Endothelial cell of umbilical vein (primary cell): Measurements from ENCODE around the gene TM9SF4. TPM values are rescaled to one million over a fixed set of nuclear protein-coding genes. Genes with fewer than 3 reads are reported as not detected.

Experiments used
- BruUV-seq: library from RNA; stranded (reverse); fragments of 400-500 nt; replicated peaks from 2 replicates; lab custom pipeline; 2021; lab: Mats Ljungman, UMichigan
- CTCF ChIA-PET: fragments of 300-600, 350-600 bp; sonication (Branson Sonifier 250); formaldehyde crosslinking; loops from one replicate; lab custom pipeline; 2021; ENCODE audit warnings: antibody characterized with exemption, inconsistent platforms; lab: Charles Lee
- POLR2A ChIA-PET: fragments of 300-600, 350-600 bp; sonication (Branson Sonifier 250); formaldehyde crosslinking; loops from one replicate; lab custom pipeline; 2021; ENCODE audit warnings: antibody characterized with exemption, inconsistent platforms; lab: Charles Lee
- DNase-seq: peaks from one replicate; pipeline ENCODE4 v3.0.0-alpha.2; 2011; ENCODE audit warnings: low read depth, low spot score
- FAIRE-seq: peaks from 2 replicates; lab custom pipeline; 2011; peaks lifted over from hg19 to GRCh38; lab: Jason Lieb, UNC
- H2AFZ ChIP-seq: 2 replicates; pipeline ENCODE4 v1.6.0; 2012; ENCODE audit warnings: low read depth, low read length, control low read depth, inconsistent platforms
- H3K27ac ChIP-seq: 2 replicates; pipeline ENCODE4 v1.5.1; 2011; ENCODE audit warnings: low read depth, mild to moderate bottlenecking, control low read depth, low read length, moderate library complexity; ENCODE audit not compliant: insufficient read depth
- H3K27me3 ChIP-seq, 2 experiments: 2 replicates each; pipeline versions ENCODE4 v1.6.0 to v1.6.1; 2011; ENCODE audit warnings: low read length in 2 of 2, mixed read lengths in 1 of 2; ENCODE audit not compliant: control insufficient read depth in 2 of 2, insufficient read depth in 2 of 2
- H3K36me3 ChIP-seq, 2 experiments: 2 replicates in 1 of 2; 3 replicates in 1 of 2; pipeline ENCODE4 v1.5.1; 2011; ENCODE audit warnings: low read length in 2 of 2, mild to moderate bottlenecking in 1 of 2, moderate library complexity in 1 of 2; ENCODE audit not compliant: control insufficient read depth in 2 of 2, insufficient read depth in 2 of 2; ENCODE audit errors: extremely low read depth in 1 of 2
- H3K4me1 ChIP-seq: 3 replicates; pipeline ENCODE4 v1.5.1; 2011; ENCODE audit warnings: mild to moderate bottlenecking, low read length; ENCODE audit not compliant: control insufficient read depth, insufficient read depth; ENCODE audit errors: extremely low read depth
- H3K4me2 ChIP-seq: 2 replicates; pipeline ENCODE4 v1.6.1; 2011; ENCODE audit warnings: low read length, control low read depth, mixed read lengths; ENCODE audit not compliant: insufficient read depth
- H3K4me3 ChIP-seq, 3 experiments: fragments of 200-600 bp in 1 of 3; sonication (generic), shearing (Covaris generic) in 1 of 3; replicated peaks in 1 of 3; 2 replicates each; pipeline ENCODE4 v1.5.1; 2011 to 2016; ENCODE audit warnings: control low read depth in 3 of 3, low read length in 3 of 3, mild to moderate bottlenecking in 2 of 3, inconsistent platforms in 1 of 3, low read depth in 1 of 3, moderate library complexity in 1 of 3; ENCODE audit not compliant: insufficient read depth in 1 of 3
- H3K79me2 ChIP-seq: 2 replicates; pipeline ENCODE4 v1.6.0; 2012; ENCODE audit warnings: low read length, inconsistent platforms; ENCODE audit not compliant: control insufficient read depth, insufficient read depth
- H3K9ac ChIP-seq: replicated peaks from 2 replicates; pipeline ENCODE3; 2011; ENCODE audit warnings: low read length, control low read depth; ENCODE audit not compliant: insufficient read depth; ENCODE audit errors: extremely low read depth
- H3K9me1 ChIP-seq: replicated peaks from 3 replicates; pipeline ENCODE4 v1.6.0; 2011; ENCODE audit warnings: mild to moderate bottlenecking, low read length; ENCODE audit not compliant: control insufficient read depth, insufficient read depth; ENCODE audit errors: extremely low read depth
- H3K9me3 ChIP-seq: replicated peaks from 2 replicates; pipeline ENCODE4 v1.5.1; 2012; ENCODE audit warnings: low read length, inconsistent platforms; ENCODE audit not compliant: control insufficient read depth, insufficient read depth
- H4K20me1 ChIP-seq: replicated peaks from 2 replicates; pipeline ENCODE3; 2011; ENCODE audit warnings: mild to moderate bottlenecking, low read length; ENCODE audit not compliant: control insufficient read depth, insufficient read depth; ENCODE audit errors: extremely low read depth
- CTCF ChIP-seq, 2 donors: IDR thresholded peaks; 1 replicate in 1 of 2; 2 replicates in 1 of 2; pipeline ENCODE4 v1.5.1; 2011; ENCODE audit warnings: low read length in 2 of 2, mild to moderate bottlenecking in 2 of 2, moderate library complexity in 2 of 2, control low read depth in 1 of 2, inconsistent platforms in 1 of 2, low read depth in 1 of 2; ENCODE audit not compliant: insufficient read depth in 1 of 2; ENCODE audit errors: extremely low read depth in 1 of 2
- EZH2 ChIP-seq: IDR thresholded peaks from 2 replicates; pipeline ENCODE4 v1.6.1; 2012; ENCODE audit warnings: borderline replicate concordance, low read depth, mild to moderate bottlenecking, moderate library complexity, low read length, inconsistent platforms; ENCODE audit not compliant: severe bottlenecking
- FOS ChIP-seq: IDR thresholded peaks from 2 replicates; pipeline ENCODE4 v1.6.1; 2011; ENCODE audit warnings: mild to moderate bottlenecking, low read length, moderate library complexity, borderline replicate concordance; ENCODE audit not compliant: insufficient read depth
- GATA2 ChIP-seq: IDR thresholded peaks from 2 replicates; pipeline ENCODE4 v1.7.0; 2011; ENCODE audit warnings: low read depth, mild to moderate bottlenecking, moderate library complexity, mixed read lengths, low read length; ENCODE audit not compliant: insufficient read length, insufficient read depth
- JUN ChIP-seq: IDR thresholded peaks from 2 replicates; pipeline ENCODE4 v1.6.1; 2011; ENCODE audit warnings: borderline replicate concordance, low read depth; ENCODE audit not compliant: insufficient read length, insufficient read depth
- MAX ChIP-seq: IDR thresholded peaks from 2 replicates; pipeline ENCODE4 v1.6.1; 2011; ENCODE audit not compliant: insufficient read depth, insufficient read length
- MYC ChIP-seq: IDR thresholded peaks from one replicate; pipeline ENCODE4 v1.6.1; 2011; ENCODE audit warnings: mild to moderate bottlenecking, low read depth, low read length
- POLR2A ChIP-seq: IDR thresholded peaks from 2 replicates; pipeline ENCODE4 v1.6.1; 2012; ENCODE audit warnings: low read depth, mild to moderate bottlenecking, control low read depth, low read length
- POLR2AphosphoS5 ChIP-seq: IDR thresholded peaks from 2 replicates; pipeline ENCODE4 v1.6.1; 2012; ENCODE audit warnings: low read depth, mild to moderate bottlenecking, control low read depth, low read length, moderate library complexity; ENCODE audit not compliant: insufficient read depth
- dilution Hi-C: fragments of 300-500 bp; cut with MboI; formaldehyde crosslinking; loops from one replicate; pipeline ENCODE4 v1.15.0; 2019; ENCODE audit warnings: low sequenced_read_pairs; ENCODE audit not compliant: extremely low pct_ligation_motif_present
- intact Hi-C: fragments of 100-400 bp; cut with micrococcal nuclease; formaldehyde crosslinking; loops from one replicate; pipeline ENCODE4 v1.10.0; 2022
- polyA plus RNA-seq, 4 experiments: library from polyadenylated mRNA; depleted of rRNA in 3 of 4; stranded (reverse) in 3 of 4; unstranded in 1 of 4; fragments of >200 nt; gene quantifications; 2 replicates each; pipeline versions ENCODE4 v1.2.1 to v1.2.3, GENCODE V29; 2011 to 2012; ENCODE audit warnings: missing spikeins in 1 of 4
- total RNA-seq: library from RNA; stranded (reverse); gene quantifications from 2 replicates; pipeline ENCODE4 v1.2.3, GENCODE V29; 2021

Gene TM9SF4
- total and polyA plus RNA-seq, 2 donors (not counting 3 experiments of a cell fraction or from before 2014, with no cell fraction given): 46.4 to 61.9 TPM

GRCh38 chr20:32158943-32159660, 49.6 kb downstream of the TM9SF4 start:
- no TSS peak for BruUV-seq
- FAIRE-seq: no peak
- dilution Hi-C loops: no loop called here

More at GRCh38 chr20:32158943-32159660, 49.6 kb downstream of the TM9SF4 start:
- Histone ChIP-seq H3K36me3 (peaks cover 7 to 34% of the 10 kb centered on the region in 2 experiments), H3K27me3 (no peaks in the 10 kb centered on the region), H3K9ac (no peak overlapping the region), H3K27ac (no peak overlapping the region), H3K9me1 (no peaks in the 10 kb centered on the region), H3K4me3 (no peak overlapping the region), H3K79me2 (no peaks in the 10 kb centered on the region), H3K4me1 (peaks cover 14% of the 10 kb centered on the region), H3K9me3 (no peaks in the 10 kb centered on the region), H4K20me1 (no peaks in the 10 kb centered on the region), H2AFZ (no peak overlapping the region), H3K4me2 (no peak overlapping the region)
- no peak for TF ChIP-seq GATA2
- no peak for TF ChIP-seq CTCF (IDR thresholded peaks at IDR 0.05; ENCODE audit: extremely low read depth in 1 of 2, insufficient read depth in 1 of 2, low read depth in 1 of 2, low read length in 2 of 2)
- TF ChIP-seq POLR2AphosphoS5: no peak
- no peak for TF ChIP-seq MAX
- TF ChIP-seq FOS: no peak
- no peak for TF ChIP-seq POLR2A
- no peak for TF ChIP-seq MYC
- no peak for TF ChIP-seq JUN
- no peak for TF ChIP-seq EZH2
- ChIA-PET POLR2A (interaction anchor here (0.7 kb wide), 1 partner anchor 89 kb away, joined by 3 read pairs; no protein-coding TSS in a partner anchor), CTCF (no interaction called here)
- no peak for DNase-seq
- intact Hi-C loops: loop anchor here (5.0 kb wide), 1 partner anchor 493 kb away; no protein-coding TSS in a partner anchor
